Mononuclear cell (primary cell): Measurements from ENCODE around the gene ARMH3. TPM values are rescaled to one million over a fixed set of nuclear protein-coding genes. Genes with fewer than 3 reads are reported as not detected.

Source experiments
- H3K27me3 ChIP-seq: 2 replicates; pipeline ENCODE4 v1.6.0; 2011; ENCODE audit warnings: low read length, control low read depth; ENCODE audit not compliant: insufficient read depth
- H3K4me1 ChIP-seq: 2 replicates; pipeline ENCODE4 v1.5.1; 2011; ENCODE audit warnings: mild to moderate bottlenecking, low read length, control low read depth; ENCODE audit not compliant: insufficient read depth
- H3K4me3 ChIP-seq: 2 replicates; pipeline ENCODE4 v1.5.1; 2011; ENCODE audit warnings: mild to moderate bottlenecking, low read length, moderate library complexity
- H3K9me3 ChIP-seq: 2 replicates; pipeline ENCODE4 v1.5.1; 2011; ENCODE audit warnings: low read depth, mild to moderate bottlenecking, control low read depth, low read length
- total RNA-seq: library from RNA; depleted of rRNA; stranded (reverse); fragments of >200 nt; gene quantifications from one replicate; pipeline ENCODE4 v1.2.3, GENCODE V29; 2012

Gene ARMH3
- total RNA-seq, 1 donor, result 10.4 TPM

GRCh38 chr10:101974091-101974971 is 81.6 kb downstream of the ARMH3 start:
- Histone ChIP-seq H3K4me1 (peaks cover 53% of the 10 kb centered on the region), H3K4me3 (no peak overlapping the region), H3K9me3 (no peaks in the 10 kb centered on the region), H3K27me3 (no peaks in the 10 kb centered on the region)

DNA sequence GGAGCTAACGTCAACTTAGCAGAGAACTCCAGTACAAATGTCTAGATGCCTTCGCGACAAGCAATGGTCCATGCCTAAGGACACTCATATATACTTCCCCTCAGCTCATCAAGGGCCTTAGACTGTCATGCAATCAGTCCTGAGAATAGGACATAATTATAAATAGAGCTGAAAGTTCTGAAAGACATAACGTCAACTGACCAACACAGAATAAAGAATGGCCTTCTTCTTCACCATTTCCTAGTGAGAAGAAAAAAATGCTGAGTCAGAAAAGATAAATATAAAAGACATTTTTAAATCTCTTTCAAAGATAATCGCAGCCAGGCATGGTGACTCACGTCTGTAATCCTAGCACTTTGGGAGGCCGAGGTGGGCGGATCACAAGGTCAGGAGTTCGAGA is 83.2 kb downstream of the ARMH3 start:
- H3K4me3 ChIP-seq, result no peak overlapping the region
- H3K27me3 ChIP-seq, result no peaks in the 10 kb centered on the region
- peaks cover 67% of the 10 kb centered on the region for H3K4me1 ChIP-seq
- no peaks in the 10 kb centered on the region for H3K9me3 ChIP-seq

DNA sequence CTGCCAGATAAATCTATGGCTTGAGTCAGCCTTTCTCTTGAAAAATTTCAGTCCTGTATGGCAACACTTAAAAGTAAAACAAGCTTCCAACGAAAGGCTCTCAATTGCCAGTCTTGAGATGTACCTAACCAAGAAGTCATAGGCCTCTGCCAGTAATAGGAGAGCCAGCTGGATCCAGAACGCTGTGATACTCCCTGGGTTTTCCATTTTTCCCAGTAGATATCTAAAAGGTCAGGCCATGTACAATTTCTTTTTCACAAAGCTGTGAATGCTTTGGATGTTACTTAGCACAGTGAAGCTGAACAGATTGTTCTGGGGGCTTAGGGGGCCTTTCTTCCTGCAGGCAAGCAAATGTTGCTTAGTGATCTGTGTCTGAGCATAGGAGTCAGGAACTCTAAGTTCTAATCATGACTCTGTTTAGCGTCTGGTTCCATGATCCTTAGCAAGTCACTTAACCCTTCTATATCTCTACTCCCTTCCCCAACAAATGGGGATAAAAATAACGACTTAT is 86.5 kb downstream of the ARMH3 start:
- no peaks in the 10 kb centered on the region for H3K27me3 ChIP-seq
- H3K4me1 ChIP-seq, result peaks cover 75% of the 10 kb centered on the region
- H3K9me3 ChIP-seq, result no peaks in the 10 kb centered on the region
- H3K4me3 ChIP-seq, result no peak overlapping the region

- no peak overlapping the region for H3K4me3 ChIP-seq
- H3K27me3 ChIP-seq, result no peaks in the 10 kb centered on the region
- H3K4me1 ChIP-seq, result peaks cover 70% of the 10 kb centered on the region
- H3K9me3 ChIP-seq, result no peaks in the 10 kb centered on the region
Observed at GRCh38 chr10:101968940-101969321, 87.0 kb downstream of the ARMH3 start.

GRCh38 chr10:101968286-101968939 is 87.6 kb downstream of the ARMH3 start:
- no peaks in the 10 kb centered on the region for H3K27me3 ChIP-seq
- H3K4me3 ChIP-seq, result no peak overlapping the region
- H3K9me3 ChIP-seq, result no peaks in the 10 kb centered on the region
- H3K4me1 ChIP-seq, result peaks cover 66% of the 10 kb centered on the region

DNA sequence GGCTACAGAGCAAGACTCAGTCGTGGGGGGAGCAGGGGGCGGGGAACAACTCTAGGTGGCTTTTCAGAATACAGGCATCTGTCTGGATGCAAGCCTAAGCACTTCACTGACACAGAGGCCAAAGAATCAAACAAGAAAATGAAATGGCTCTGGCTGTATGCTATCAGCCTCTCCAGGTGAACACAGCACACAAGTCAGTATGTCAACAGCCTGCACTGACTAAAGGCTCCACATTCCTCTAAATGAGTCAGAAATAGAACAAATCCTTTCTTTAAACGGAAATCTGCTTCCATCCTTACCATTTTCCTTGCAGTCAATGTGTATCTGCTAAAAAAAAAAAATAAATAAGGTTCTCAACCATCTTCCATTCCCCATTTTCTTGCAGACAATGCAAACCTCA is 88.3 kb downstream of the ARMH3 start:
- Histone ChIP-seq H3K9me3 (no peaks in the 10 kb centered on the region), H3K4me1 (peaks cover 58% of the 10 kb centered on the region), H3K27me3 (no peaks in the 10 kb centered on the region), H3K4me3 (no peak overlapping the region)

DNA sequence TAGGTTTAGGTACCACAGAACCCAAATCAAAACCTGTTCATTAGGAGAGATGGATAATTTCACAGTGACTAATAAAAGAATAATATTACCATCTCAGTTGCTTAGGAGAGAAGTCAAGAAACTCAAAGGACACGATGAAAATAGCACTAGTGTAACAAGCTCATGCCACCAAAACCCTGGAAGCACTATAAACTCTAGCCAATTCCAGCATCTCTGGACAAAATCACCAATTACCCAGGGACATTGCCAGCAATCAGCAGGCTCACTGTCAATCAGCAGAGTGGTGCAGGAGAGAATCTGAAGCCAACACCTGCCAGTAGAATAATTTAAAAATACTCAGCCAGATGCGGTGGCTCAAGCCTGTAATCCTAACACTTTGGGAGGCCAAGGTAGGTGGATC is 88.9 kb downstream of the ARMH3 start:
- Histone ChIP-seq H3K27me3 (no peaks in the 10 kb centered on the region), H3K9me3 (no peaks in the 10 kb centered on the region), H3K4me1 (peaks cover 53% of the 10 kb centered on the region), H3K4me3 (no peak overlapping the region)

DNA sequence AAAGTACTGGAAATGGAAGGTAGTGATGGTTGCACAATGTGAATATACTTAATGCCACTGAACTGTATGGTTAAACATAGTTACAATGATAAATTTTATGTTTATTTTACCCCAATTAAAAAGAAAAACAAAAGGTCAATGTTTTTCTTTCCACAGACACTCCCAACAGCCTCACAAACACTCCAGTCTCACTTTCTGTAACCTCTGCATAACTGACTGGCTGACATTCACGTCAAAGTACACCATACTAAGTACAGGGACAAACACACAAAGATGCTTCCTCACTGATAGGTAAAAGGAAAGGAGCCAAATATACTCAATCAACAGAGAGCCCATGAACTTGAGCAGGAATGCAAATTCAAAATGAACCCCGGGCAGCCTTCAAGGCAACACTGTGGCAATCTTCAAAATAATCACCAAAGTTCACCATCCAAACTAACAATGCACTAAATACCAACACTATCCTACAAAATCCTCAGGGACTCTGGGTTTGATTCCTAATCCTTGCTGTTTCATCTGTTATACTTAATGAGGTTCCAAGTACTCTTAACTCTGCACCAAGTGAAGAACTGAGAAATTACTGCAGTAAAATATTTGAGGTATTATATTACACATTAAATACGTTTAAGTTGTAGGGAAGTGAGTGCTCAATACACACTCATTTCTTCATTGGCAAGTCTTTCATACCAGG is 90.8 kb downstream of the ARMH3 start:
- Histone ChIP-seq H3K27me3 (no peaks in the 10 kb centered on the region), H3K9me3 (no peaks in the 10 kb centered on the region), H3K4me3 (no peak overlapping the region), H3K4me1 (peaks cover 39% of the 10 kb centered on the region)

DNA sequence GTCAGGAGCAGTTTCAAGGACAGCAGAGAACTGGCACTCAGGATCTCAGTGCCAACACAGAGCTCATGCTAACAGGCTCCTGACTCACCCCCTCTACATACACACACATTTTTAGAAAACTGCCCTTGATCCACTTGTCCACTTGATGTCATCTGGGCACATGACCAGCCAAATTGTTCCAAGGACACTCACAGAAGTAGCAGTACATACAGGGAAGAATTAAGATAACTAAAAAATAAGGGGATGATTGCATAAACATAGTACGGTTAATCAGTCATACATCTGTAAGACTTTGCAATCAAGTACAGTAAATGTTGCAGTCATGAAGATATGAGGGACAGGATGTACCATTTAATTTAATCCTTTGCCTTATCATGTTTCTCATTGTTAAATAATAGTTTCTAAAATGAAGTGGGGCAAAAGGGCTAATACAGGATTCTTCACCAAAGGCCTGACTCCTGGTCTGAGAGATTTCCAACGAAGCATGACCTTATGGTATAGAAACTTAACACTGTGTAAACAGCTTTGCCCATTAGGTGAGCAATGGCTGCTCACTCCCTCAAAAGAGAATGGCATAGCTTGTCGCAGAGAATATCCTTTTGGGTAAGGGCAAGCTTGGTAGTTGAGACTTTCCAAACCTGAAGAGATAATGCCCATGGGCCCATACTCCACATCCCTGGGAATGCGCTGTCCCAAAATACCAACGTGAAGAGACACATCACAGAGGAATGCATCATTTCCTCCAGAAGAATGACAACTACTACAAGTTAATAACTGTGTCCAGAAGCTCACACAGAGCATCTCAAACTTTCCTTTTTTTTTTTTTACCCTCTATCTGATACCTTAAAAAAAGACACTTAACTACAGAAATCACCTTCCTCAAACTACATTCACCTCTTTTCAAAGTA is 94.1 kb downstream of the ARMH3 start:
- H3K4me1 ChIP-seq, result peaks cover 8% of the 10 kb centered on the region

DNA sequence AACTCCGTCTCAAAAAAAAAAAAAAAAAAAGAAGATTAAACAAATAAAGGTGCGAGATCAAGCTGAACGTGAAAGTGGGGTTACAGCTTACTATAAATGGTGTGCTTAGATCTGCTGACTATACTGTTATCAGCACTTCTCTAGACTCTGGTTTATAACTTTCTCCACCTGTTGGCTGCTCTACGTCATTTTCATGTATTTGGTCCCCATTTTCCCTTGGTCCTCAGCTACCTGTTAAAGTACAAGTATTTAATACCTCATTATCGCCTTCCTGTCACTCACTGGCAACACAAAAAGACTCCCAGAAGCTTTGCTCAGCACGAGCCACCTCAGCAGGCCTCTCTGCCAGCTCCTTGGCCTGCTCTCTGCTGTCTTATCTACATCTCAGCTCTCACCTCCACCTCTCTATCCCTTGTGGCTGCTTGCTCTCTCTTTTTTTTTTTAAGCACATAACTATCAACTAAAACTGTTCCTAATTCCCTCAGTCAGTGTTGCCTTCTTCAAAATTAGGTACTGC is 95.0 kb downstream of the ARMH3 start:
- Histone ChIP-seq H3K9me3 (no peaks in the 10 kb centered on the region), H3K27me3 (no peaks in the 10 kb centered on the region), H3K4me1 (peaks cover 4% of the 10 kb centered on the region), H3K4me3 (no peak overlapping the region)

More for the DNA sequence above, 94.1 kb downstream of the ARMH3 start:
- no peak overlapping the region for H3K4me3 ChIP-seq
- no peaks in the 10 kb centered on the region for H3K27me3 ChIP-seq
- no peaks in the 10 kb centered on the region for H3K9me3 ChIP-seq

GRCh38 chr10:101959346-101959916 is 96.5 kb downstream of the ARMH3 start:
- no peak overlapping the region for H3K4me3 ChIP-seq
- no peaks in the 10 kb centered on the region for H3K4me1 ChIP-seq
- no peaks in the 10 kb centered on the region for H3K9me3 ChIP-seq
- H3K27me3 ChIP-seq, result no peaks in the 10 kb centered on the region

DNA sequence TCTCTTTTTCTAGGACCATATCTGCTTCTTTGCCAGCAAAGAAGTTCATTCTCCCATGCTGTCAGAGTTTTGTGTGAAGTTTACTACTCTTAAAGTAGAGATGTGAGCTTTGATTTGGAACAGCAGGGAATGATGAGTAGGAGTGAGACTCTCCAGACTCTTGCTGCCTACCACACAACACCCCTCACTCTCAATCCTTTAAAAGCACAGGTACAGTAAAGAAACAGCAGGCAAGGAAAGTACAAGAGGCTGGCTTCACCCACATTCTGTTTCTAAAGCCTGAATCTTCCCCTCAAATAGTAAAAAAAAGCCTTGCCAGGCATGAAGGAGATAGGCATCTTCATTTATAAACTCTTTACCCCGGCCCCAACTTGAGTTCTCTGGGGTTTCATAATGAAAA is 97.3 kb downstream of the ARMH3 start:
- Histone ChIP-seq H3K4me1 (no peaks in the 10 kb centered on the region), H3K4me3 (no peak overlapping the region), H3K27me3 (no peaks in the 10 kb centered on the region), H3K9me3 (no peaks in the 10 kb centered on the region)

DNA sequence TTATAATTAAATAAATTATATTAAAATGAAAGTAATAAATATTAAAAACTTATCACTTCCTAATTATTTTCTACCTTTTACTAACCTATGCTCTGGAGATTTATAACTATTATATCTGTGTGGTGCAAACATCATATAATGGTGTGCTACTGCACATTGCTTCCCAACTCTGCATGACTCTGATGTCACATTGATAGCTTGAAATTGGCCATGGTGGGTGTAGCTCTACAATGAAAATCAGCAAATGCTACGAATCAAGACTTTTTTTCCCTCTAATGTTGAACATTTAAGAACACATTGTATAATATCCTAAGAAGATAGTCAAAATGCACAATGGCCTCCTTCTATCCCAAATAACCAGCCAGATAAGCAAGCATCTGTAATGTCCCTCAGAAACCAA is 99.1 kb downstream of the ARMH3 start:
- Histone ChIP-seq H3K4me3 (no peak overlapping the region), H3K4me1 (no peaks in the 10 kb centered on the region), H3K27me3 (no peaks in the 10 kb centered on the region), H3K9me3 (no peaks in the 10 kb centered on the region)

DNA sequence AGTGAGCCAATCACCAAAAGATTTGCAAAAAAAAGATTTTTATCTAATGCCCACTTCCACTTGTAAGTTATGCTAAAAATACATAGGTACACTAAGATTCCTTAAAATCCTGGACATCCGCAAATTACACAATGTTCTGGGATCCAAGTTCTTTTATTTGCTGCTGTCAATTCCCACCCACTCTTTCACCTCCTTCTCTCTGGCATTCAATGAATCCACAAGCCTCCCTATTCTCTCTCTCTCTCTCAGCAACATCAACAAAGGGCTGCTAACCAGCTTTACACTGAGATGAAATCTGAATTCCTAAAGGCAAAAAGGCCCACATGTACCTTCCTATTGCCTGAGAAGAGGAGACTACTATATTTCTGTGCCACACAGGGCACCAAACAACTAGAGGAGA is 99.9 kb downstream of the ARMH3 start:
- H3K4me1 ChIP-seq, result peaks cover 6% of the 10 kb centered on the region
- H3K9me3 ChIP-seq, result no peaks in the 10 kb centered on the region
- no peak overlapping the region for H3K4me3 ChIP-seq
- H3K27me3 ChIP-seq, result no peaks in the 10 kb centered on the region
